GM18951 (cell line): Measurements from ENCODE around the gene KAT2B.

Experiments used
- POLR2A ChIP-seq: IDR thresholded peaks from 4 replicates; pipeline ENCODE4 v1.6.1; 2011; ENCODE audit warnings: mild to moderate bottlenecking; ENCODE audit not compliant: insufficient read length, insufficient read depth; ENCODE audit errors: extremely low read depth
- in situ Hi-C: fragments of 300-500 bp; cut with MboI; formaldehyde crosslinking; loops from one replicate; pipeline ENCODE4 v1.12.0; 2022; ENCODE audit warnings: low sequenced_read_pairs, mixed read lengths, inconsistent platforms; ENCODE audit not compliant: unreplicated experiment

The KAT2B gene

DNA sequence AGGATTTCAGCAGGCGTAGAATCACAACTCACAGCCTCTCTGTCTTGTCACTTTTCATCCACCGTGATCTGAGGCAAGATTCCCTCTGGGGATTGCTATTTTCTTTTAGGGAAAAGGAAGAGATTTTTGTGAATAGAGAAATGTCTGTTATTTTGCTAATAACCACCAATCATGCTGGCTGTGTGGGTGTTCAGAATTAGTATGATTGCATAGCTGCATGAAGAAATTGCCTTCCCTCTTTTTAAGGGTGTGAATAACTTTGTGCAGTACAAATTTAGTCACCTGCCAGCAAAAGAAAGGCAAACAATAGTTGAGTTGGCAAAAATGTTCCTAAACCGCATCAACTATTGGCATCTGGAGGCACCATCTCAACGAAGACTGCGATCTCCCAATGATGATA is 60.8 kb downstream of the KAT2B start:
- TF ChIP-seq POLR2A, result no peak
- in situ Hi-C loops, result no loop called here

DNA sequence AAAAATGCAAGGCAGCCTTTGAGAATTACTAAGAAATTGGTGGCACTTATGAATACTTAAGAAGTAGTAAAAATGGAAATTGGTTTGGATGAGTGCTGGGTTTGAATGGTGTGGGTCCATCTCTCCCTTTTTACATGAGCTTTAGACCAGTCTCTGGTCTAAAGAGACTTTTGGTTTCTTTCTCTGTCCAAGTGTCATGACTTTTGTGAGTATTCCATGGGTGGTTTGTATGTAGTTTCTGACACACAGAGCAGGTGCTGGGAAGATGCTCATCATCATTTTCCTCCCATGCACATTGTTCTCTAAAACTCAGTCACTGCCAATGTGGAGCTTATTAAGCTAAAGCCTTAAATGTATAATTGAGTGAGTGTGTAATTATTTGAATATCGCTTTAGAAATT is 63.5 kb downstream of the KAT2B start:
- TF ChIP-seq POLR2A, result no peak
- in situ Hi-C loops, result no loop called here

DNA sequence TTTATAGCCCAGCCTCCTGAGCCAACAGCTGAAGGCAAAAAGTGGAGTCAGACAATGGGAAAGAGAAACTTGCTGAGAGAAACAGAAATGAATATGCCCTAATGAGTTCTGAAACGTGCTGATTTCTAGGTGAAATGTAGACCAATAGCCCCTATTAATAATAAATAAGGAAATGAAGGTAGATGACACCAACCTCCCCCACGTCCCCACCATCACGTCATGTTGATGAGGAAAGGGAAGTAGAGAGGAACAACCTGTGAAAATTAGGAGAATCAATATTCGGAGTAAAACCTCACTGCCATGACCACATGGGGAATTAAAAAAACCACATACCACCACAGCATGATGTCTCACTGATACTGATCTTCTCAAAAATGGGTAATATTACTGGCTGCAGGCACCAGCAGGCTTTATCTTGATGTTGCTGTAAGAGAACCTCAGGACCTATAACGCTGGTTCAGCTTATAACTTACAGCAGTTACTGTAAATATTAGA is 64.0 kb downstream of the KAT2B start:
- no peak for TF ChIP-seq POLR2A
- in situ Hi-C loops, result no loop called here

DNA sequence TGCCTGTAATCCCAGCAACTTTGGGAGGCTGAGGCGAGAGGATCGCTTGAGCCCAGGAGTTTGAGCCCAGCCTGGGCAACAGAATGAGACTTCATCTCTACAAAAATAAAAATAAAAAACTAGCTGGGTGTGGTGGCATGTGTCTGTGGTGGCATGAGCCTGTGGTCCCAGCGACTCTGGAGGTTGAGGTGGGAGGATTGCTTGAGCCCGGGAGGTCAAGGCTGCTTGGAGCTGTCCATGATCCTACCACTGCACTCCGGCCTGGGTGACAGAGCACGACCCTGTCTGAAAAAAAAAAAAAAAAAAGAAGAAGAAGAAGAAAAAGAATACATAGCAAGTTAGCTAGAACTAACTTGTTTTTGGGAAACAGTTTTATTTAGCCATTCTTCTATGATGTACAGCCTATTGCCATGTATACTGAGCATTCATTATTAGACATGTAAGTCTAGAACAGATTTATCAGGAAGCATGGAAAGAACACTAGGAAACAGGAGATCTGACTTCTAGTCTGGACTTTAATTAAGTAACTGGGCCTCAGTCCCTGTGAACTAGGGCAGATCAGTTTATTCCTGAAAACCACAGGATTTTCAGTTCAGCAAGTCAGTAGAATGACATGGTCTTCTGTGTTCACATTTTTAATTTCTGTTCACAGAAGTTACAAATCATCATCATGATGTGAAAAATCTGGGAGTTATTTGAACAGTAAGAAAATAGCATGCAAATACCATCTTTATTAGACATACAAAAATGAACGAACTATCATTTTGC is 65.5 kb downstream of the KAT2B start:
- in situ Hi-C loops, result no loop called here
- TF ChIP-seq POLR2A, result no peak

DNA sequence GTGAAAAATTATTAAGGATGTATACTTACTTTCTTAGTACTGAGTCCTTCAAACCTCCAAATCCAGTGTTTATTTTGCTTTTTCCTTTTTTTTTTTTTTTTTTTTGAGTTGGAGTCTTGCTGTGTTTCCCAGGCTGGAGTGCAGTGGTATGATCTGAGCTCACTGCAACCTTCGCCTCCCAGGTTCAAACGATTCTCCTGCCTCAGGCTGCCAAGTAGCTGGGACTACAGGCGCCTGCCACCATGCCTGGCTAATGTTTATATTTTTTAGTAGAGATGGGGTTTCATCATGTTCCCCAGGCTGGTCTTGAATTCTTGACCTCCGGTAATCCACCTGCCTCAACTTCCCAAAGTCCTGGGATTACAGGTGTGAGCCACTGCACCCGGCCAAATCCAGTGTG is 67.5 kb downstream of the KAT2B start:
- in situ Hi-C loops, result no loop called here

DNA sequence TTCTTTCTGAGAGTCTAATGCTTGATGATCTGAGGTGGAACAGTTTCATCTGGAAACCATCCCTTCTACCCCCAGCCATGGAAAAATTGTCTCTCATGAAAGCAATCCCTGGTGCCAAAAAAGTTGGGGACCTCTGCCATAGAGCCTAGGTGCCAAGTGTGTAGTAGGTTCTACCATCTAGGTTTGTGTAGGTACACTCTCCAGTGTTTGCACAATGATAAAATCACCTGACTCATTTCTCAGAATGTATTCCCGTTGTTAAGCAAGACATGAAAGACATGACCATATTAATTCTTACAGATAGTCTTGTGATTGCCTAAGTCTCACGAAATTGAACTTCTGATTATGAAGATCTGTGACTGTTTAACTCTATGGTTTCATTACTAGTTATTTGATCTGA is 68.6 kb downstream of the KAT2B start:
- in situ Hi-C loops, result no loop called here
- no peak for TF ChIP-seq POLR2A

More for the DNA sequence above, 67.5 kb downstream of the KAT2B start:
- TF ChIP-seq POLR2A, result no peak

DNA sequence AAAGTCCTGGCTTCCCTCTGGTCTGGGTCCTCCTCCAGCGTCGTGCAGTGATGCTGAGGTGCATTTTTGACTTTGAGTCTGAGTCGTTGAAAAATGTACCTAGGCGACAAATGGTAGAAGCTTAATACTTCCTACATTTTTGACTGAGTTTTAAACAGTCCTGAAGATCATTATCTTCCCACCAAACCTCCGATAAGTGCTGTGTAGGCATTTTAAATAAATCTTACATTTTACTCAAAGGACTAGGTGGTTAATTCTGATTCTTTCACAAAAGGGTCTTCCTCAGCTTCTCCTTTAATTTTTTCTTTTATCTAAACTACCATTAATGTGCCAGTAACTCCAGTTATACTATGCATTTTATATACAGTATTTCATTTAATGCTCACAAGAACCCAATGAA is 70.6 kb downstream of the KAT2B start:
- in situ Hi-C loops, result no loop called here
- TF ChIP-seq POLR2A, result no peak

DNA sequence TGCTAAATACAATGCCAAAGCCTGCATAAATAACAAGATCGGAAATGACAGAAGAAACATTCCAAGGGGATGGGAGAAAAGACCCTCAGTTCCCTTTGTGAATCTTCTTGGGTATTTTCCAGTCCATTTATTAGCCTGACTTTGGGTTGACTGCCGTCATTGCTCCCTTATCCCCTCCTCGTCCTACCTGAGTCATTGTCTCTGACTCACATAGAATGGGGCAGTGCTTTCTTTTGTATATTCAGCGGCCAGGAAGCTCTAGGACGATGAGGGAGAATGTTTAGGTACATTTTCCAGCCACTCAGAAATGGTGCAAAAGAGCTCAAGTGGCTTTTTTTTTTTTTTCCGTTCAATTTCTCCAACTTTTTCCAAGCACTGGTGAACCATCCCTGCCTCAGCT is 71.6 kb downstream of the KAT2B start:
- in situ Hi-C loops, result no loop called here
- TF ChIP-seq POLR2A, result no peak

DNA sequence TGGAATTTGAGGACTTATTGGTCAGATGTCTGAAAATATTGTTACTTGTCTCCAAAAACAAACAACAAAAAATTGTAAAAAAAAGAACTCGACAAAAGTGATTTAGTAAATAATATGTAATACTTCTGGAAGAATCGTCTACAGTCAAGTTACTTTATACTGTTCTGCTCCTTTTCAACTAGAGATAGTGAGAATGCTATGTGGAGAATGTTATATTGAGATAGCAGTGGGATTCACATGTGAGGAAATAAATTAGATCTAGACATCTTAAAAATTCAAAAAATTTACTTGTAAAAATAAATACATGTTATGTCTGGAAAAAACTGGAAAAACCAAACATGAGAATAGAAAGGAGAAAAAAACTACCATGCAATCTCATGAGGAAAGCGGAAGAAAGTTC is 80.8 kb downstream of the KAT2B start:
- no peak for TF ChIP-seq POLR2A
- in situ Hi-C loops, result no loop called here

DNA sequence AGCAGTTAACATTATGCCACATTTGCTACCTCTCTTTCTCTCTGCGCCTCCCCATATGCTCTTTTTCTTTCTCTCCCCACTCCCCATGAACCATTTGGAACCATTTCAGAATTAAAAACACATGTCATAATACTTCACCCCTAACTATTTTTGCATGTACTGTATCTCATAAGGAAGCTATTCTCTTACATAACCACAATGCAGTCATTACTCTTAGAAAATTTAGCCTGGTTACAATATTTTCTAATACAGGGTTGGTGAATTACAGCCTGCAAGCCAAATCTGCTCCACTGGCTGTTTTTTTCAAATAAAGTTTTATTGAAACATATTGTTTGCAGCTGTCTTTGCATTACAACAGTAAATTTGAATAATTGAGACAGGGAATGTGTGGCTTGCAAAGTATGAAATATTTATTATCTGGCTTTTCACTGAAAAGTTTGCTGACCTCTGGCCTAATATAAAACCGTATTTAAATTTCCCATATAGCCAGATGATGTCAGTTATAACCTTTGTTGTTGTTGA is 82.9 kb downstream of the KAT2B start:
- in situ Hi-C loops, result no loop called here
- TF ChIP-seq POLR2A, result no peak

DNA sequence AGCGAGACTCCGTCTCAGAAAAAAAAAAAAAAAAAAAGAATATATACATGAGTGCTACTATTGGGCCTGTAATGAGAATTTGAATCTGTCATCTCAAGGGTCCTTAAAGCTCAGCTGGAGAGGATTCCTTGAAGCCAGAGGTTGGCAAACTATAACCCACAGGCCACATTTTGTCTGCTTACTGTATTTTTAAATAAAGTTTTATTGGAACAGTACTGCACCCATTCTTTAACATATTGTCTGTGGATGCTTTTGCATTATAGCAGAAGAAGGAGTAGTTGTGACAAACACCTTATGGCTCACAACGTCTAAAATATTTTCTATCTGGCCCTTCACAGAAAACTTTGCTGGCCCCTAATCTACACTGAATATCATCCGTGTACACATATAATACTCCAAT is 85.0 kb downstream of the KAT2B start:
- in situ Hi-C loops, result no loop called here
- no peak for TF ChIP-seq POLR2A

DNA sequence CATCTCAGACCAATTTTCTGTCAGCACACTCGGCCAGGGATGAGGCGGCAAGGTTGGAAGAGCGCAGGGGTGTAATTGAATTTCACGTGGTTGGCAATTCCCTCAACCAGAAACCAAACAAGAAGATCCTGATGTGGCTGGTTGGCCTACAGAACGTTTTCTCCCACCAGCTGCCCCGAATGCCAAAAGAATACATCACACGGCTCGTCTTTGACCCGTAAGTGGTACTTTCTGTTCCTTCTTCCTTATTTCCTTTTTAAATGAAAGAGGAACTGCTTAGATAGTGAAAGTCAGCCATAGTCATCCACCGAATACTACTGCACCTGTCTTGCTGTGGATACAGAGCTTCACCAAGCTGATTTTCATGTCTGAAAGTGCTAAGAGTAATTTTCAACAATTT is 85.7 kb downstream of the KAT2B start:
- TF ChIP-seq POLR2A, result no peak
- in situ Hi-C loops, result no loop called here

DNA sequence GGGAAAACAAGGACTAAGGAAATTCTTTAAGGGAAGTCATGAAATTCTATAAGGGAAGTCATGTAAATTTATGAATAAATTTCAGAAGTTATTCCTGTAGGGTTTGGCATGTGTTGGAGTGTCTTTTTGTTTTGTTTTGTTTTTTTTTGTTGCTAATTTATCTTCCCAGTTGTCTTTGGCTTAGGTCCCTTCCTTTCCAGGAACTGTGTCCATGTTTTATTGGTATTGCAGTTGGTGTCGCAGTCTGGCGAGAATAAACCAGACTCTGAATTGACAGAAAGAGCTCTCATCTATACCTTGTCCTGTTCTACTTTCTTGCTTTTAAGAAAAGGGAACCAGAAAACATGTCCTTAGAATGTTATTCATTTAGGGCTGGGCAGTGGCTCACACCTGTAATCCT is 88.1 kb downstream of the KAT2B start:
- in situ Hi-C loops, result no loop called here
- no peak for TF ChIP-seq POLR2A

DNA sequence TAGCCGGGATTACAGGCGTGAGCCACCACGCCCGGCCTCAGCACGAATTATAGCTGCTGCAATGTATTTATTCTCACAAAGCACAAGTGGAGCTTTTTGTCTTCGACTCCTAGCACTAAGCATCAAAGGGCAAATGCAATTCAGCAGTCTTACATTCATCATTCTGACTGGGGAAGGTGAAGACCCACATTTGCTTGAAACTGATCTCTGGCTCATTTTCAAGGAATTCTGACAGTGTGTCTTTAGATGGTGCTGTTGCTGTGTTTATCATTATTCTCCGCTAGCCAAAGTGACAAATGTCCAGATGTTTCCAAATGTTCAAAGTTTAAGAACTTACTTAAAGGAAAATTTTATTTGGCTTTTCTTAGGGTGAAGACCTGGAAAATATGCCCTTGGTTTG is 89.9 kb downstream of the KAT2B start:
- in situ Hi-C loops, result no loop called here
- TF ChIP-seq POLR2A, result no peak
